A549 treated with CpdA at 1 μM for 4 hours (cell line): ENCODE measurements around the gene FANCF. TPM values are rescaled to one million over a fixed set of nuclear protein-coding genes. Genes with fewer than 3 reads are reported as not detected.

Experiments used
- total RNA-seq: library from RNA; stranded (reverse); fragments of 200-300 nt; extraction: Qiagen RNA extraction; gene quantifications from 5 replicates; pipeline ENCODE4 v1.2.3, GENCODE V29; 2022; ENCODE audit warnings: low read depth

FANCF gene, protein sequence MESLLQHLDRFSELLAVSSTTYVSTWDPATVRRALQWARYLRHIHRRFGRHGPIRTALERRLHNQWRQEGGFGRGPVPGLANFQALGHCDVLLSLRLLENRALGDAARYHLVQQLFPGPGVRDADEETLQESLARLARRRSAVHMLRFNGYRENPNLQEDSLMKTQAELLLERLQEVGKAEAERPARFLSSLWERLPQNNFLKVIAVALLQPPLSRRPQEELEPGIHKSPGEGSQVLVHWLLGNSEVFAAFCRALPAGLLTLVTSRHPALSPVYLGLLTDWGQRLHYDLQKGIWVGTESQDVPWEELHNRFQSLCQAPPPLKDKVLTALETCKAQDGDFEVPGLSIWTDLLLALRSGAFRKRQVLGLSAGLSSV
- 6.4 to 8.5 TPM (median 7.8 TPM) in 5 replicates for total RNA-seq

DNA sequence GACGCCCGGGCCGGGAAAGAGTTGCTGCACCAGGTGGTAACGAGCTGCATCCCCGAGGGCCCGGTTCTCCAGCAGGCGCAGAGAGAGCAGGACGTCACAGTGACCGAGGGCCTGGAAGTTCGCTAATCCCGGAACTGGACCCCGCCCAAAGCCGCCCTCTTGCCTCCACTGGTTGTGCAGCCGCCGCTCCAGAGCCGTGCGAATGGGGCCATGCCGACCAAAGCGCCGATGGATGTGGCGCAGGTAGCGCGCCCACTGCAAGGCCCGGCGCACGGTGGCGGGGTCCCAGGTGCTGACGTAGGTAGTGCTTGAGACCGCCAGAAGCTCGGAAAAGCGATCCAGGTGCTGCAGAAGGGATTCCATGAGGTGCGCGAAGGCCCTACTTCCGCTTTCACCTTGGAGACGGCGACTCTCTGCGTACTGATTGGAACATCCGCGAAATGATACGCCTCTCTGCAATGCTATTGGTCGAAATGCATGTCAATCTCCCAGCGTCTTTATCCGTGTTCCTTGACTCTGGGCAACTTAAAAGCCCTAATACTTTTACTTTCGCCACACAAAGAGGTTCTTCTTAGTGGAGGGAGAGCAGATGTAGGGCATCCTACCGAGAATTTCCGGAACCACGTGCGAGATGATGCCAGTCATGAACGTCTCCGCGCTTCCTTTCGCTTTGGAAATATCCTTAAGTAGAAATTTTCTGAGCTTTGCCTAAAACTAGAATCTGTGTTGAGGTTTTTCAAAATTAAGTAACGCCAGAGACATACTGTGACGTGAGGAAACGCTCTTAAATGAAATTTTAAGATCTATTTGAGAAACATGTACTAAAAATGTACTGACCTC is at the start of gene FANCF:
FANCF (minus strand) TSS at position 376 of the 840 bp plus-strand sequence; CDS start at position 363, 13 bp downstream.

DNA sequence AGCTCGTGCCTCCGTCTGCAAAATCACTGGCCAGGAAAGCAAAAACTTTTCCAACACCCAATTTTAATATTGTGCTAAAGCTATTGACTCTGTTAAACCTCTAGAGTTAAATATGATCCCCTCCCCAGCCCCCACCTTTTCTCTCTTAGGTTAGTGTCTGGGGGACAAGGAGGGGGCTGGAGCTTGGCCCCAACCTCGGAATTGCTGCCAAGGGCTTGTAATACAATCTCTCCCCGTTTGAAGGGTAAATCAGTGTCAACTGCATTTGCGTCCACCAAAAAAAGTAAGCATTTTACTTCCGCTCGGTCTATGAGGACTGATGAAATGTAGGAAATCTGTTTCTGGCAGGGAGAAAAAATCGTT is 40.7 kb upstream of the FANCF start, which contains the start of gene GAS2:
GAS2 (plus strand) TSS at position 287 of the 363 bp plus-strand sequence. CDS start 8,259 bp downstream, outside the sequence.

Other genes with a start within 250 kb of the FANCF start
- 0.67 to 1.4 TPM (median 0.93 TPM) in 5 replicates for gene GAS2, start 40.8 kb upstream of the FANCF start, total RNA-seq
- 9.7 to 15.1 TPM (median 13.2 TPM) in 5 replicates for gene SVIP, start 204.0 kb upstream of the FANCF start, total RNA-seq
- not detected in 5 replicates for gene CCDC179, start 234.7 kb upstream of the FANCF start, total RNA-seq